Transverse colon (tissue), 4 donors: ENCODE data around the gene CYRIA. TPM values are rescaled to one million over a fixed set of nuclear protein-coding genes. Genes with fewer than 3 reads are reported as not detected.

Experiments used
- DNase-seq: peaks from one replicate; pipeline ENCODE4 v3.0.0-alpha.2; 2019
- H3K27ac ChIP-seq, 4 donors: fragments of 200-600 bp; sonication (generic); 2 replicates each; pipeline ENCODE4 v1.5.1; 2016 to 2018; ENCODE audit warnings: inconsistent platforms in 4 of 4
- H3K27me3 ChIP-seq: fragments of 200-600 bp; sonication (generic); 2 replicates; pipeline ENCODE4 v1.5.1; 2017; ENCODE audit warnings: inconsistent platforms
- H3K36me3 ChIP-seq, 4 donors: fragments of 200-600 bp; sonication (generic); 2 replicates each; pipeline ENCODE4 v1.5.1; 2017 to 2019; ENCODE audit warnings: inconsistent platforms in 4 of 4
- H3K4me1 ChIP-seq, 4 donors: fragments of 200-600 bp; sonication (generic); 2 replicates each; pipeline ENCODE4 v1.5.1; 2017 to 2020; ENCODE audit warnings: inconsistent platforms in 4 of 4
- H3K4me3 ChIP-seq, 4 donors: fragments of 200-600 bp; sonication (generic); 1 replicate in 1 of 4; 2 replicates in 3 of 4; pipeline versions ENCODE4 v1.5.1 to v1.6.1; 2017 to 2019; ENCODE audit warnings: inconsistent platforms in 4 of 4
- H3K9me3 ChIP-seq, 2 donors: fragments of 200-600 bp; sonication (generic); 2 replicates each; pipeline ENCODE4 v1.5.1; 2017 to 2019; ENCODE audit warnings: inconsistent platforms in 2 of 2
- CTCF ChIP-seq, 5 experiments: fragments of 200-600 bp in 3 of 5; fragments of 450-650 bp in 2 of 5; sonication (generic) in 3 of 5; IDR thresholded peaks; 1 replicate in 2 of 5; 2 replicates in 3 of 5; pipeline ENCODE4 v1.5.1; 2016 to 2017; ENCODE audit warnings: antibody characterized with exemption in 5 of 5, inconsistent platforms in 3 of 5, mild to moderate bottlenecking in 2 of 5, moderate library complexity in 1 of 5
- EP300 ChIP-seq: sonication (generic); formaldehyde crosslinking; IDR thresholded peaks from one replicate; pipeline ENCODE4 v1.6.1; 2017; ENCODE audit warnings: antibody characterized with exemption, low read depth
- POLR2A ChIP-seq: fragments of 450-650 bp; IDR thresholded peaks from one replicate; pipeline ENCODE4 v1.6.1; 2016; ENCODE audit warnings: antibody characterized with exemption, mild to moderate bottlenecking, moderate library complexity
- POLR2AphosphoS5 ChIP-seq, 3 donors: sonication (generic); formaldehyde crosslinking; IDR thresholded peaks; one replicate each; pipeline ENCODE4 v1.6.1; 2016; ENCODE audit warnings: antibody characterized with exemption in 3 of 3
- WGBS, 2 donors: methylation state at CpG; one replicate each; pipeline ENCODE4 v1.1.5; 2018; ENCODE audit warnings: low coverage in 1 of 2; 5-methylcytosine and 5-hydroxymethylcytosine counted together
- in situ Hi-C, 4 donors: fragments of 200-750 bp; cut with MboI; loops; one replicate each; pipeline versions ENCODE4 v1.15.0 to v1.15.1; 2017; ENCODE audit warnings: low sequenced_read_pairs in 3 of 4, low pct_ligation_motif_present in 1 of 4, low pct_unique_long_range_greater_than_20kb in 1 of 4
- intact Hi-C: fragments of 100-400 bp; cut with DNase I; formaldehyde crosslinking; loops from one replicate; pipeline ENCODE4 v1.15.1; 2023; ENCODE audit warnings: low total_unique reads
- total RNA-seq, 4 donors: library from RNA; depleted of rRNA; stranded (reverse); fragments of >200 nt; gene quantifications; one replicate each; pipeline ENCODE4 v1.1.0, GENCODE V29; 2016

CYRIA gene
- total RNA-seq, 4 donors from 2014 or later = 0.20 to 8.4 (median 2.6) TPM

GRCh38 chr2:16664052-16664731 is 1.4 kb downstream of the CYRIA start:
- Histone ChIP-seq H3K4me3 (peak overlapping the region; percentile 44 to 74 (median 56)), H3K4me1 (peaks cover 3 to 55% (median 10%) of the 10 kb centered on the region in 4 donors), H3K9me3 (no peaks in the 10 kb centered on the region), H3K36me3 (no peaks in the 10 kb centered on the region), H3K27ac (peak overlapping the region; percentile 61 to 79 (median 73)), H3K27me3 (peaks cover 25% of the 10 kb centered on the region)
- intact Hi-C loops (no loop called here), in situ Hi-C loops (no loop called here)
- WGBS, 2 donors = 0 to 11% methylated on average over 1 to 9 of the region's 9 CpGs
- DNase-seq = peak; percentile 48
- no peak for TF ChIP-seq EP300
- TF ChIP-seq POLR2A = no peak
- no peak for TF ChIP-seq CTCF (IDR thresholded peaks at IDR 0.05)
- no peak for TF ChIP-seq POLR2AphosphoS5 (IDR thresholded peaks at IDR 0.05)

DNA sequence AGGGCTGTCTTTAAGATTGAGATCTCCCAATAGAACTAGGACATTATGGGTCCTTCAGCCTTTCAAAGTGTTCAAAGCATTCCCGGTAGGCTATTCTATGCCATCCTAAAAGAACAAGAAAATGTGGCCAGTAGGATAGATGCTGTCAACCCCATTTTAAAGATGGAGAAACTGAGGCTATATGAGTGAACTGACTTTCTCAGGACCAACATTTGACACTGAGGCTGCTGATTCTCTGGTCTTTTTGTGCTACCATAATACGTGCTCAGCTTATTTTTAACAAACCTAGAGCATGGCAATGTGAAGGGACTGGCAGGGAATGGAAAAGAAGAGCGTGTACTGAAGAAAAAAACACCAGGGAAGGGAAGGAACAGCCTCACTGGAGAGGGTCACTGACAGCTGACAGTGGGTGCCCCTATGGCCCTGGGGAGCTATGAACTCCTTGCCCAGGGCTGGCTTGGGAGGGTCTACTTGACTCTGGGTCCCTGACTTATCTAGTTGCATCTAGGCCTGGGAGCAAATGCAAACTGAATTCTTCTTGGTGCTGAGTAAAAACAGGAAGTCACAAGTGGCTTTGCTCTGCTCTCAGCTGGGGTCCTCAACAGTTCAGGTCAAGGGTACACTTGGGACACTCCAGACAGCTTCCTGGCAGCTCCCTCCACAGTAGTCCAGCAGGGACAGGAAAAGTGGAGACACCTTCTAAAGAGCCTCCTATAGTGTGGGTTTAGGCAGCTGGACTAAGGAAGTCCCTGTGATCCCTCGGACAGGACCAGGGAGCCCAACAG is 2.3 kb downstream of the CYRIA start:
- no peak for DNase-seq
- intact Hi-C loops (no loop called here), in situ Hi-C loops (no loop called here)
- Histone ChIP-seq H3K36me3 (no peaks in the 10 kb centered on the region), H3K9me3 (no peaks in the 10 kb centered on the region), H3K4me1 (peaks cover 10 to 64% (median 17%) of the 10 kb centered on the region in 4 donors), H3K27ac (peak overlapping the region; percentile 61 to 79 (median 73)), H3K4me3 (peak overlapping the region in 1 of 4 donors; percentile 74), H3K27me3 (peaks cover 25% of the 10 kb centered on the region)
- WGBS, 2 donors = 71 to 81% methylated on average over 3 to 4 of the region's 4 CpGs
- TF ChIP-seq EP300 = no peak
- no peak for TF ChIP-seq POLR2AphosphoS5 (IDR thresholded peaks at IDR 0.05)
- TF ChIP-seq POLR2A = no peak
- TF ChIP-seq CTCF (IDR thresholded peaks at IDR 0.05) = no peak

- TF ChIP-seq EP300 = no peak
- no peak for TF ChIP-seq POLR2A
- TF ChIP-seq POLR2AphosphoS5 (IDR thresholded peaks at IDR 0.05) = no peak
- TF ChIP-seq CTCF (IDR thresholded peaks at IDR 0.05) = no peak
- no peak overlapping the region for H3K4me3 ChIP-seq
- H3K9me3 ChIP-seq = no peaks in the 10 kb centered on the region
- WGBS, 2 donors = 57 to 69% methylated on average over 3 to 5 of the region's 5 CpGs
- H3K4me1 ChIP-seq = peaks cover 10 to 75% (median 18%) of the 10 kb centered on the region in 4 donors
- no peak for DNase-seq
- intact Hi-C loops = no loop called here
- in situ Hi-C loops = no loop called here
- H3K36me3 ChIP-seq = no peaks in the 10 kb centered on the region
- H3K27me3 ChIP-seq = peaks cover 25% of the 10 kb centered on the region
- peak overlapping the region in 3 of 4 donors; percentile 10 to 45 (median 31) for H3K27ac ChIP-seq
These were observed 3.4 kb downstream of the CYRIA start for GRCh38 chr2:16661936-16662839.
